ENCODE measurements around the gene UTS2B.

GRCh38 chr3:191220908-191221307 lies 109.4 kb downstream of the UTS2B start:
- TF ChIP-seq, protein P1, sequence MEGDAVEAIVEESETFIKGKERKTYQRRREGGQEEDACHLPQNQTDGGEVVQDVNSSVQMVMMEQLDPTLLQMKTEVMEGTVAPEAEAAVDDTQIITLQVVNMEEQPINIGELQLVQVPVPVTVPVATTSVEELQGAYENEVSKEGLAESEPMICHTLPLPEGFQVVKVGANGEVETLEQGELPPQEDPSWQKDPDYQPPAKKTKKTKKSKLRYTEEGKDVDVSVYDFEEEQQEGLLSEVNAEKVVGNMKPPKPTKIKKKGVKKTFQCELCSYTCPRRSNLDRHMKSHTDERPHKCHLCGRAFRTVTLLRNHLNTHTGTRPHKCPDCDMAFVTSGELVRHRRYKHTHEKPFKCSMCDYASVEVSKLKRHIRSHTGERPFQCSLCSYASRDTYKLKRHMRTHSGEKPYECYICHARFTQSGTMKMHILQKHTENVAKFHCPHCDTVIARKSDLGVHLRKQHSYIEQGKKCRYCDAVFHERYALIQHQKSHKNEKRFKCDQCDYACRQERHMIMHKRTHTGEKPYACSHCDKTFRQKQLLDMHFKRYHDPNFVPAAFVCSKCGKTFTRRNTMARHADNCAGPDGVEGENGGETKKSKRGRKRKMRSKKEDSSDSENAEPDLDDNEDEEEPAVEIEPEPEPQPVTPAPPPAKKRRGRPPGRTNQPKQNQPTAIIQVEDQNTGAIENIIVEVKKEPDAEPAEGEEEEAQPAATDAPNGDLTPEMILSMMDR (IDR thresholded peaks at IDR 0.05; ENCODE audit: poor library complexity, severe bottlenecking), result no peak
- TF ChIP-seq POLR2AphosphoS5 (IDR thresholded peaks at IDR 0.05), result no peak
- no peak for TF ChIP-seq RAD21 (conservative IDR thresholded peaks at IDR 0.05)
- no peak for TF ChIP-seq MXI1 (conservative IDR thresholded peaks at IDR 0.05; ENCODE audit: poor library complexity, severe bottlenecking)
- TF ChIP-seq EZH2 (IDR thresholded peaks at IDR 0.05; ENCODE audit: borderline replicate concordance, insufficient read depth, low read length, poor library complexity, severe bottlenecking), result no peak

All from neural cell (in vitro differentiated cells).